Testis (tissue), 3 donors: Measurements from ENCODE around the gene SLC25A1. TPM values are rescaled to one million over a fixed set of nuclear protein-coding genes. Genes with fewer than 3 reads are reported as not detected.

Experiments
- DNase-seq: peaks from one replicate; pipeline ENCODE4 v3.0.0-alpha.2; 2019
- H3K27ac ChIP-seq, 2 donors: fragments of 200-600 bp; sonication (generic); one replicate each; pipeline ENCODE4 v1.5.1; 2019
- H3K27me3 ChIP-seq: fragments of 200-600 bp; sonication (generic); one replicate; pipeline ENCODE4 v1.5.1; 2019
- H3K36me3 ChIP-seq: fragments of 200-600 bp; sonication (generic); one replicate; pipeline ENCODE4 v1.5.1; 2017; ENCODE audit warnings: low read depth; ENCODE audit errors: missing control alignments
- H3K4me1 ChIP-seq: fragments of 200-600 bp; sonication (generic); one replicate; pipeline ENCODE4 v1.5.1; 2019
- H3K4me3 ChIP-seq, 2 donors: fragments of 200-600 bp; sonication (generic); one replicate each; pipeline ENCODE4 v1.5.1; 2017 to 2019
- H3K9me3 ChIP-seq: fragments of 200-600 bp; sonication (generic); one replicate; pipeline ENCODE4 v1.5.1; 2017
- CTCF ChIP-seq, 3 experiments: fragments of 450-650 bp in 2 of 3; fragments of 200-600 bp in 1 of 3; sonication (generic) in 1 of 3; IDR thresholded peaks; one replicate each; pipeline ENCODE4 v1.5.1; 2016 to 2019; ENCODE audit warnings: antibody characterized with exemption in 3 of 3, mild to moderate bottlenecking in 2 of 3, moderate library complexity in 1 of 3
- POLR2A ChIP-seq: fragments of 450-650 bp; IDR thresholded peaks from one replicate; pipeline ENCODE4 v1.6.1; 2017; ENCODE audit warnings: antibody characterized with exemption, mild to moderate bottlenecking, moderate library complexity
- WGBS, 2 donors: methylation state at CpG; one replicate each; pipeline ENCODE4 v1.1.5; 2018; 5-methylcytosine and 5-hydroxymethylcytosine counted together
- intact Hi-C: fragments of 100-400 bp; cut with DNase I; formaldehyde crosslinking; loops from one replicate; pipeline ENCODE4 v1.15.1; 2023; ENCODE audit warnings: low total_unique reads
- polyA plus RNA-seq: library from polyadenylated mRNA; stranded (reverse); fragments of 350-450 nt; fragmentation: Illumina TruSeq; extraction: RNeasy Lipid Tissue Mini Kit (QIAGEN cat#74804); gene quantifications from one replicate; pipeline ENCODE4 v1.2.3, GENCODE V29; 2014; ENCODE audit warnings: low read depth, low replicate concordance; ENCODE audit not compliant: insufficient read depth
- total RNA-seq, 2 donors: library from RNA; depleted of rRNA; stranded (reverse); fragments of >200 nt; gene quantifications; one replicate each; pipeline ENCODE4 v1.2.3, GENCODE V29; 2016

SLC25A1 gene
- total and polyA plus RNA-seq, 3 donors from 2014 or later: 56.0 to 64.9 (median 61.7) TPM

- no peak for DNase-seq
- Histone ChIP-seq H3K4me3 (no peak overlapping the region), H3K4me1 (peaks cover 39% of the 10 kb centered on the region), H3K36me3 (no peaks in the 10 kb centered on the region), H3K9me3 (no peaks in the 10 kb centered on the region), H3K27ac (no peak overlapping the region), H3K27me3 (no peaks in the 10 kb centered on the region)
- intact Hi-C loops: no loop called here
- 76 to 83% methylated on average over 8 to 12 of the region's 12 CpGs for WGBS, 2 donors
- TF ChIP-seq CTCF (IDR thresholded peaks at IDR 0.05): no peak
- no peak for TF ChIP-seq POLR2A
Observed at GRCh38 chr22:19176175-19176643, 2.3 kb downstream of the SLC25A1 start.

GRCh38 chr22:19175602-19176174 lies 2.8 kb downstream of the SLC25A1 start:
- H3K36me3 ChIP-seq: no peaks in the 10 kb centered on the region
- TF ChIP-seq POLR2A (no peak), CTCF (IDR thresholded peaks at IDR 0.05) (no peak)
- no peak overlapping the region for H3K27ac ChIP-seq
- H3K9me3 ChIP-seq: no peaks in the 10 kb centered on the region
- no peak for DNase-seq
- H3K4me1 ChIP-seq: peaks cover 42% of the 10 kb centered on the region
- H3K4me3 ChIP-seq: no peak overlapping the region
- 71 to 79% methylated on average over 15 to 19 of the region's 21 CpGs for WGBS, 2 donors
- no peaks in the 10 kb centered on the region for H3K27me3 ChIP-seq
- intact Hi-C loops: no loop called here

GRCh38 chr22:19175026-19175601 lies 3.4 kb downstream of the SLC25A1 start:
- whole genome bisulfite sequencing, 2 donors: 70 to 78% methylated on average over 3 to 7 of the region's 7 CpGs
- H3K4me1 ChIP-seq: peaks cover 45% of the 10 kb centered on the region
- TF ChIP-seq CTCF (IDR thresholded peaks at IDR 0.05) (no peak), POLR2A (no peak)
- no peak overlapping the region for H3K4me3 ChIP-seq
- intact Hi-C loops: no loop called here
- H3K27me3 ChIP-seq: no peaks in the 10 kb centered on the region
- no peak for DNase-seq
- no peak overlapping the region for H3K27ac ChIP-seq
- no peaks in the 10 kb centered on the region for H3K9me3 ChIP-seq
- no peaks in the 10 kb centered on the region for H3K36me3 ChIP-seq

GRCh38 chr22:19174106-19175025 lies 4.2 kb downstream of the SLC25A1 start:
- WGBS, 2 donors: 51 to 68% methylated on average over 4 to 14 of the region's 14 CpGs
- intact Hi-C loops: no loop called here

More at GRCh38 chr22:19174106-19175025, 4.2 kb downstream of the SLC25A1 start:
- Histone ChIP-seq H3K4me3 (no peak overlapping the region), H3K27ac (no peak overlapping the region), H3K9me3 (no peaks in the 10 kb centered on the region), H3K36me3 (no peaks in the 10 kb centered on the region), H3K27me3 (no peaks in the 10 kb centered on the region), H3K4me1 (peaks cover 42% of the 10 kb centered on the region)
- TF ChIP-seq POLR2A: no peak
- no peak for TF ChIP-seq CTCF (IDR thresholded peaks at IDR 0.05)
- peak; percentile 38 for DNase-seq
